ENCODE measurements around the gene TVP23A. TPM values are rescaled to one million over a fixed set of nuclear protein-coding genes. Genes with fewer than 3 reads are reported as not detected.

Gene TVP23A
- total and polyA plus RNA-seq, 2 experiments from 2014 or later = 2.0 to 2.1 TPM

GRCh38 chr16:10753670-10754069 lies 64.9 kb downstream of the TVP23A start:
- TF ChIP-seq CTCF (IDR thresholded peaks at IDR 0.05; ENCODE audit: low read depth, low read length) = no peak
- no peaks in the 10 kb centered on the region for H3K27me3 ChIP-seq
- peaks cover 31% of the 10 kb centered on the region for H3K4me1 ChIP-seq (ENCODE audit: low read depth)
- no peak for DNase-seq (ENCODE audit: low read depth in 1 of 2, low spot score in 1 of 2)
- H3K27ac ChIP-seq = no peak overlapping the region
- H3K9me3 ChIP-seq (ENCODE audit: low read depth) = no peaks in the 10 kb centered on the region
- H3K36me3 ChIP-seq = peaks cover 7% of the 10 kb centered on the region
- no peak overlapping the region for H3K4me3 ChIP-seq

GRCh38 chr16:10752843-10753523 lies 65.6 kb downstream of the TVP23A start:
- DNase-seq (ENCODE audit: low read depth in 1 of 2, low spot score in 1 of 2) = no peak
- no peaks in the 10 kb centered on the region for H3K9me3 ChIP-seq (ENCODE audit: low read depth)
- TF ChIP-seq CTCF (IDR thresholded peaks at IDR 0.05; ENCODE audit: low read depth, low read length) = no peak
- H3K27ac ChIP-seq = no peak overlapping the region
- no peaks in the 10 kb centered on the region for H3K27me3 ChIP-seq
- peaks cover 31% of the 10 kb centered on the region for H3K4me1 ChIP-seq (ENCODE audit: low read depth)
- no peak overlapping the region for H3K4me3 ChIP-seq
- peaks cover 4% of the 10 kb centered on the region for H3K36me3 ChIP-seq

- Histone ChIP-seq H3K36me3 (peaks cover 3% of the 10 kb centered on the region), H3K27ac (peak overlapping the region; percentile 68), H3K4me3 (no peak overlapping the region), H3K4me1 (ENCODE audit: low read depth) (peaks cover 25% of the 10 kb centered on the region), H3K27me3 (no peaks in the 10 kb centered on the region), H3K9me3 (ENCODE audit: low read depth) (no peaks in the 10 kb centered on the region)
- no peak for DNase-seq (ENCODE audit: low read depth in 1 of 2, low spot score in 1 of 2)
- no peak for TF ChIP-seq CTCF (IDR thresholded peaks at IDR 0.05; ENCODE audit: low read depth, low read length)
These were observed 67.3 kb downstream of the TVP23A start for GRCh38 chr16:10751291-10751697.

- no peaks in the 10 kb centered on the region for H3K27me3 ChIP-seq
- peak in 1 of 2 donors; percentile 29 for DNase-seq (ENCODE audit: low read depth in 1 of 2, low spot score in 1 of 2)
- no peak for TF ChIP-seq CTCF (IDR thresholded peaks at IDR 0.05; ENCODE audit: low read depth, low read length)
- peaks cover 3% of the 10 kb centered on the region for H3K36me3 ChIP-seq
- H3K27ac ChIP-seq = peak overlapping the region; percentile 68
- H3K4me1 ChIP-seq (ENCODE audit: low read depth) = peaks cover 26% of the 10 kb centered on the region
- no peaks in the 10 kb centered on the region for H3K9me3 ChIP-seq (ENCODE audit: low read depth)
- H3K4me3 ChIP-seq = no peak overlapping the region
These were observed 67.8 kb downstream of the TVP23A start for GRCh38 chr16:10750793-10751192.

- Histone ChIP-seq H3K36me3 (peaks cover 3% of the 10 kb centered on the region), H3K4me1 (ENCODE audit: low read depth) (peaks cover 36% of the 10 kb centered on the region), H3K27me3 (no peaks in the 10 kb centered on the region), H3K4me3 (no peak overlapping the region), H3K9me3 (ENCODE audit: low read depth) (no peaks in the 10 kb centered on the region), H3K27ac (peak overlapping the region; percentile 51)
- peak; percentile 3 to 30 for DNase-seq (ENCODE audit: low read depth in 1 of 2, low spot score in 1 of 2)
- no peak for TF ChIP-seq CTCF (IDR thresholded peaks at IDR 0.05; ENCODE audit: low read depth, low read length)
These were observed 72.8 kb downstream of the TVP23A start for GRCh38 chr16:10745841-10746240.

All from cardiac muscle cell (in vitro differentiated cells and primary cell).